Aorta (tissue), 5 donors: ENCODE results near the gene SLC26A1. TPM values are rescaled to one million over a fixed set of nuclear protein-coding genes. Genes with fewer than 3 reads are reported as not detected.
"Not testable (repeated sequence)": the region's sequence is repeated elsewhere in the genome, so short reads cannot be mapped to it uniquely, and the experiment has no call there.

Source experiments
- ATAC-seq: fragments of 200-7000 bp; cut with Tn5 transposase; one replicate; pipeline ENCODE4 v1.9.1; 2022; ENCODE audit warnings: moderate library complexity; ENCODE audit not compliant: low FRiP score
- DNase-seq, 2 donors: peaks; one replicate each; pipeline ENCODE4 v3.0.0-alpha.2; 2020
- H3K27ac ChIP-seq, 2 donors: one replicate each; pipeline ENCODE4 v1.5.1; 2013; ENCODE audit warnings: low read length in 2 of 2, mild to moderate bottlenecking in 2 of 2, moderate library complexity in 2 of 2, control low read depth in 1 of 2, inconsistent platforms in 1 of 2, low read depth in 1 of 2
- H3K27me3 ChIP-seq, 2 donors: one replicate each; pipeline ENCODE4 v1.6.1; 2013; ENCODE audit warnings: control low read depth in 1 of 2, low read length in 1 of 2, mild to moderate bottlenecking in 1 of 2, moderate library complexity in 1 of 2; ENCODE audit not compliant: insufficient read depth in 2 of 2, control insufficient read depth in 1 of 2
- H3K36me3 ChIP-seq, 2 donors: one replicate each; pipeline ENCODE4 v1.6.1; 2013; ENCODE audit warnings: control low read depth in 1 of 2, low read length in 1 of 2, mild to moderate bottlenecking in 1 of 2; ENCODE audit not compliant: insufficient read depth in 2 of 2, control insufficient read depth in 1 of 2
- H3K4me1 ChIP-seq, 2 donors: one replicate each; pipeline ENCODE4 v1.6.1; 2013; ENCODE audit warnings: low read length in 2 of 2, control low read depth in 1 of 2, mild to moderate bottlenecking in 1 of 2, moderate library complexity in 1 of 2; ENCODE audit not compliant: insufficient read depth in 2 of 2, control insufficient read depth in 1 of 2
- H3K4me3 ChIP-seq, 2 donors: one replicate each; pipeline ENCODE4 v1.5.1; 2013; ENCODE audit warnings: low read length in 2 of 2, control low read depth in 1 of 2, mild to moderate bottlenecking in 1 of 2
- H3K9me3 ChIP-seq: one replicate; pipeline ENCODE4 v1.6.1; 2013; ENCODE audit warnings: mild to moderate bottlenecking, low read length; ENCODE audit not compliant: control insufficient read depth
- WGBS, 2 donors: extraction: QIAGEN DNeasy Blood & Tissue Kit; methylation state at CpG; one replicate each; pipeline ENCODE4 v1.1.7; 2013; 5-methylcytosine and 5-hydroxymethylcytosine counted together
- intact Hi-C, 2 donors: fragments of 100-400 bp; cut with DNase I; formaldehyde crosslinking; loops; one replicate each; pipeline versions ENCODE4 v1.14.2 to v1.15.0; 2022
- polyA plus RNA-seq, 2 donors: library from polyadenylated mRNA; stranded (reverse); fragments of 200-250 nt; gene quantifications; one replicate each; pipeline ENCODE4 v1.2.3, GENCODE V29; 2013
- total RNA-seq, 2 donors: library from RNA; stranded (reverse); fragmentation: NEBNext Ultra II Directional; extraction: Animal tissue kit (Norgen Biotek cat#: 25700); gene quantifications; one replicate each; pipeline ENCODE4 v1.2.1, GENCODE V29; 2021
- donor health status: healthy with polysubstance abuse.
- donor health status: Bipolar disorder and iron deficiency.
- donor health status: DM: no; HTN: no; CAD: no.
- donor health status: DM: no; HTN: no; CAD: no.
- donor health status: DM: yes; HTN: yes; CAD: no.

The SLC26A1 gene
- total and polyA plus RNA-seq, 4 donors = 0.38 to 0.87 (median 0.45) TPM; not detected in 1

GRCh38 chr4:945274-946102 lies 47.7 kb downstream of the SLC26A1 start:
- no peak for ATAC-seq
- WGBS, 2 donors = 65 to 68% methylated on average over 28 of the region's 28 CpGs

GRCh38 chr4:939508-939907 lies 53.7 kb downstream of the SLC26A1 start:
- intact Hi-C loops, ATAC-seq, H3K27ac ChIP-seq, H3K27me3 ChIP-seq, H3K9me3 ChIP-seq, H3K4me3 ChIP-seq, H3K36me3 ChIP-seq, DNase-seq, H3K4me1 ChIP-seq: not testable (repeated sequence)
- WGBS, 2 donors = 84% methylated on average over 4 of the region's 4 CpGs

More at GRCh38 chr4:945274-946102, 47.7 kb downstream of the SLC26A1 start:
- no peaks in the 10 kb centered on the region for H3K4me1 ChIP-seq
- H3K27ac ChIP-seq = no peak overlapping the region
- no peaks in the 10 kb centered on the region for H3K36me3 ChIP-seq
- no peak for DNase-seq
- H3K4me3 ChIP-seq = no peak overlapping the region
- intact Hi-C loops = no loop called here
- no peaks in the 10 kb centered on the region for H3K9me3 ChIP-seq
- no peaks in the 10 kb centered on the region for H3K27me3 ChIP-seq

Other genes with a start within 250 kb of the SLC26A1 start
- 10 to 100 TPM in 1 of 2 donors, 1 to 10 TPM in 1; 5.2 to 13.7 TPM for gene CPLX1, start 167.3 kb downstream of the SLC26A1 start, total RNA-seq
- gene CPLX1, start 167.3 kb downstream of the SLC26A1 start, polyA plus RNA-seq = under 1 TPM; 0.13 to 0.50 TPM
- gene GAK, start 61.1 kb downstream of the SLC26A1 start, total RNA-seq = 10 to 100 TPM; 90.8 to 98.0 TPM
- 100 to 1,000 TPM in 1 of 2 donors, 10 to 100 TPM in 1; 52.0 to 300 TPM for gene GAK, start 61.1 kb downstream of the SLC26A1 start, polyA plus RNA-seq
- gene TMEM175, start 60.9 kb downstream of the SLC26A1 start, total RNA-seq = 10 to 100 TPM; 17.4 to 26.0 TPM
- gene TMEM175, start 60.9 kb downstream of the SLC26A1 start, polyA plus RNA-seq = 10 to 100 TPM; 35.2 to 81.3 TPM
- 10 to 100 TPM; 11.2 to 14.2 TPM for gene DGKQ, start 19.8 kb downstream of the SLC26A1 start, total RNA-seq
- gene DGKQ, start 19.8 kb downstream of the SLC26A1 start, polyA plus RNA-seq = 10 to 100 TPM in 1 of 2 donors, 1 to 10 TPM in 1; 5.4 to 13.4 TPM
- 10 to 100 TPM; 27.5 to 44.2 TPM for gene IDUA, start 6.4 kb downstream of the SLC26A1 start, total RNA-seq
- 10 to 100 TPM in 1 of 2 donors, 1 to 10 TPM in 1; 5.9 to 42.5 TPM for gene IDUA, start 6.4 kb downstream of the SLC26A1 start, polyA plus RNA-seq
- gene FGFRL1, start 18.2 kb upstream of the SLC26A1 start, total RNA-seq = 10 to 100 TPM; 28.9 to 32.9 TPM
- gene FGFRL1, start 18.2 kb upstream of the SLC26A1 start, polyA plus RNA-seq = 10 to 100 TPM in 1 of 2 donors, 1 to 10 TPM in 1; 6.9 to 19.5 TPM
- gene RNF212, start 120.2 kb upstream of the SLC26A1 start, total RNA-seq = 1 to 10 TPM; 1.3 to 8.9 TPM
- under 1 TPM in 1 of 2 donors, not detected in 1; 0.74 TPM for gene RNF212, start 120.2 kb upstream of the SLC26A1 start, polyA plus RNA-seq
- 10 to 100 TPM in 1 of 2 donors, 1 to 10 TPM in 1; 5.7 to 40.8 TPM for gene SPON2, start 179.2 kb upstream of the SLC26A1 start, total RNA-seq
- 1 to 10 TPM; 4.9 to 5.4 TPM for gene SPON2, start 179.2 kb upstream of the SLC26A1 start, polyA plus RNA-seq